ENCODE results near the gene CLDN15. TPM values are rescaled to one million over a fixed set of nuclear protein-coding genes. Genes with fewer than 3 reads are reported as not detected.
A peak's percentile ranks its signal among the peaks of the same experiment; 100 is the strongest.

The CLDN15 gene
- total RNA-seq, 1 donor from 2014 or later, result 1.9 TPM

GRCh38 chr7:101243646-101244374 is 6.2 kb upstream of the CLDN15 start:
- peak overlapping the region; percentile 95 for H3K4me3 ChIP-seq (ENCODE audit: low read depth, low read length)
- TF ChIP-seq, protein P1, sequence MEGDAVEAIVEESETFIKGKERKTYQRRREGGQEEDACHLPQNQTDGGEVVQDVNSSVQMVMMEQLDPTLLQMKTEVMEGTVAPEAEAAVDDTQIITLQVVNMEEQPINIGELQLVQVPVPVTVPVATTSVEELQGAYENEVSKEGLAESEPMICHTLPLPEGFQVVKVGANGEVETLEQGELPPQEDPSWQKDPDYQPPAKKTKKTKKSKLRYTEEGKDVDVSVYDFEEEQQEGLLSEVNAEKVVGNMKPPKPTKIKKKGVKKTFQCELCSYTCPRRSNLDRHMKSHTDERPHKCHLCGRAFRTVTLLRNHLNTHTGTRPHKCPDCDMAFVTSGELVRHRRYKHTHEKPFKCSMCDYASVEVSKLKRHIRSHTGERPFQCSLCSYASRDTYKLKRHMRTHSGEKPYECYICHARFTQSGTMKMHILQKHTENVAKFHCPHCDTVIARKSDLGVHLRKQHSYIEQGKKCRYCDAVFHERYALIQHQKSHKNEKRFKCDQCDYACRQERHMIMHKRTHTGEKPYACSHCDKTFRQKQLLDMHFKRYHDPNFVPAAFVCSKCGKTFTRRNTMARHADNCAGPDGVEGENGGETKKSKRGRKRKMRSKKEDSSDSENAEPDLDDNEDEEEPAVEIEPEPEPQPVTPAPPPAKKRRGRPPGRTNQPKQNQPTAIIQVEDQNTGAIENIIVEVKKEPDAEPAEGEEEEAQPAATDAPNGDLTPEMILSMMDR (conservative IDR thresholded peaks at IDR 0.05; ENCODE audit: low read depth, low read length), result no peak
- no peak for DNase-seq (ENCODE audit: low read depth)

DNA sequence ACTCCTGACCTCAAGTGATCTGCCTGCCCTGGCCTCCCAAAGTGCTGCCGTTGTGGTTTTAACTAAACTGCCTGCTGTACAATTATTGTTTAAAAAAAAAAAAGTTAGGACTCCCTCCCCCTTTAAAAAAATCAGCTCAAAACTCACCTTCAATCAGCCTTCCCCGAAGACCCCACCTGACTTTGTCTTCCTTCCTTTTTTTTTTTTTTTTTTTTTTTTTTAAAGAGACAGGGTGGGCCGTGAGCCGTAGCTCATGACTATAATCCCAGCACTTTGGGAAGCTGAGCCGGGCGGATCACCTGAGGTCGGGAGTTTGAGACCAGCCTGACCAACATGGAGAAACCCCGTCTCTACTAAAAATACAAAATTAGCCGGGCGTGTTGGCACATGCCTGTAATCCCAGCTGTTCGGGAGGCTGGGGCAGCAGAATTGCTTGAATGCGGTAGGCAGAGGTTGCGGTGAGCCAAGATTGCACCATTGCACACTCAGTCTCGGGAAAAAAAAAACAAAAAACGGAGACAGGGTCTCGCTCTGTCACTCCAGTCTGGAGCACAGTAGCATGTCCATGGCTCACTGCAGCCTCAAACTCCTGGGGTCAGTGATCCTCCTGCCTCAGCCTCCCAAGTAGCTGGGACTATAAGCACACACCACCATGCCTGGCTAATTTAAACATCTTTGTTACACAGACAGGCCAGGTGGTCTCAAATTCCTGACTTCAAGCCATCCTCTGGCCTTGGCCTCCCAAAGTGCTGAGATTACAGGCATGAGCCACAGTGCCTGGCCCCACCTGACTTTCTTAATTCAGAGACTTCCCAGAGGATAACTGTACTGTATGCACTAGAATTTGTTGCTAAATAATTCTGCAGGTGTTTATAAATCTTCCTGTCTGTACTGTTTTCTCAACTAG is 4.1 kb upstream of the CLDN15 start:
- DNase-seq (ENCODE audit: low read depth), result no peak
- H3K4me3 ChIP-seq (ENCODE audit: low read depth, low read length), result no peak overlapping the region
- TF ChIP-seq, protein P1 (conservative IDR thresholded peaks at IDR 0.05; ENCODE audit: low read depth, low read length), result no peak

GRCh38 chr7:101241015-101241363 is 3.4 kb upstream of the CLDN15 start:
- H3K4me3 ChIP-seq (ENCODE audit: low read depth, low read length), result no peak overlapping the region
- TF ChIP-seq, protein P1 (conservative IDR thresholded peaks at IDR 0.05; ENCODE audit: low read depth, low read length), result no peak
- no peak for DNase-seq (ENCODE audit: low read depth)

DNA sequence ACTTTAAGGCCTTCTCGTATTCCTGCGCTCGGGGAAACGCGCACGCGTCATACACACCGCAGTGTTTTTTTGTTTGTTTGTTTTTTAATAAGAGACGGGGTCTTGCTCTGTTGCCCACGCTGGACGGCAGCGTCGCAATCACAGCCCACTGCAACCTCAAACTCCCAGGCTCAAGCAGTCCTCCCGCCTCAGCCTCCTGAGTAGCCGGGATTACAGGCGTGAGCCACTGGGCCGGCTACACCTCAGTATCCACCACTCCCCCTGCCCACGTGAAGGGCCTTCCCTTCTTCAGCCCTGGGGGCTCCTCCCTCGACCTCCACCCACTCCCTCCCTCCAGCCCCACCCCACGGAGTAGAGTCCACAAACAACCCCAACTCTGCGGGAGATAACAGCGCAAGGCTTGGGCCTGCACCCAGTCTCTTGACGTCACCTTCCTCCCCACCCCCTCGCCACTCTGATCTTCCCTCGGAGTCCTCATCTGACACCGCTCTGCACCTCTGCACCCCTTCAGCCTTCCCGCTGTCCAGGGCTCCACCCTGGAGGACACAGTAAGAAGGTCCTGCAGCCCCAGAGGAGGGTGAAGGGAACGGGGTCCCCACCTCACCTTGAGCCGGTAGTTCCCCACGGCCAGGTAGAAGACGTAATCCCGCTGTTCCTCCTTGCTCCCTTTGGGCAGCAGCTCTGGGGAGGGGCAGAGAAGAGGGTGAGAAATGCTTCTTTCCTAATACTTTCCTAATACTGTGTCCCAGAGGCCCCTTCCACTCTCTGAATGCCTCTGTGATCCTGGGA is 2.8 kb upstream of the CLDN15 start:
- no peak for DNase-seq (ENCODE audit: low read depth)
- no peak overlapping the region for H3K4me3 ChIP-seq (ENCODE audit: low read depth, low read length)
- TF ChIP-seq, protein P1 (conservative IDR thresholded peaks at IDR 0.05; ENCODE audit: low read depth, low read length), result no peak

DNA sequence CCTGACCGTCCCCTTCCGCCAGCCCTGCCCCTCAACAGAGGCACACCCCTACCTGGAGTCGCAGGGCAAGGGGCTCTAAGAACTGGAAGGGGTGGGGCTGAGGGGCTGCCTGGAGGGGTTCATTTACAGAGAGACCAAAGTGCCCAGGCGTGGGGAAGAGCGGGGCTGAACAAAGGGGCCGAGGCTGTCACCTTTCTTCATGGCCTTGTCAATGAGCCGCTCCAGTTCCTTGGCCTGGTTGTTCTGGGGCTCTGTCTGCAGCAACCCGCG is 2.3 kb upstream of the CLDN15 start:
- H3K4me3 ChIP-seq (ENCODE audit: low read depth, low read length), result no peak overlapping the region
- TF ChIP-seq, protein P1 (conservative IDR thresholded peaks at IDR 0.05; ENCODE audit: low read depth, low read length), result no peak
- DNase-seq (ENCODE audit: low read depth), result no peak

DNA sequence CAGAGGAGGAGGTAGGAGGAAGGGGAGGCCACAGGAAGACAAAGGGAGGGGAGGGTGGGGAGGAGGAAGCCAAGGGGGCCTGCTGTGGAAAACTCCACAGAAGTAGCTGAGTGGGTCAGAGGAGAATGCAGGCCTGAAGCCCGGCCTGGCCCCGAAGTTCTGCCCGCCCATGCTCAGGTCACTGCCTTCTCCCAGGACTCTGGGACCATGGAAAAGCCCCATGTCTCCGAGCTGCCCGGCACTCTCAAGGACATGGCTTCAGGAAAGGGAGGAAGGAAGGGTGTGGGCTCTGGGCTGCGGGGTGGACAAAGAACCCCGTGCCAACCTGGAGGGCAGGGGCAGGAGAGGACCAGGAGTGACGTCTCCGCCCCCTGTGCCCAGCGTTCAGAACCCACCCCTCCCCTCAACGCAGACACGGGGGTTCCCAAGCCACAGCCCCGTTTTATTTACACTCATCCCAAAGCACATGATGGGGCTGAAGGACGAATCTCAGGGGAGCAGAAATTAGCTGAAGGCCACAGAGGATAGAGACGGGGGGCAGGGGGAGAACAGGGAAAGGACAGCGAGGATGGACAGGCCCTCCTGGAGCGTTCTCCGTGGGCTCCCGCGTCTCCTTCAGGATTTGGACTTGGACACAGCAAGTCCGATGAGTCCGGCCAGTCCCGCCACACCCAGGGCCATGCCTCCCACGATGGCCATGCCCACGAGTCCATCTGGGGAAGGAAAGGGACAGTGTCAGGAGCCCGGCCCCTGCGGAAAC is 1.8 kb upstream of the CLDN15 start:
- no peak overlapping the region for H3K4me3 ChIP-seq (ENCODE audit: low read depth, low read length)
- DNase-seq (ENCODE audit: low read depth), result no peak
- TF ChIP-seq, protein P1 (conservative IDR thresholded peaks at IDR 0.05; ENCODE audit: low read depth, low read length), result no peak
